ENCODE measurements around the gene CNKSR1.

CNKSR1 gene

GRCh38 chr1:26177182-26177684 is at the start of gene CNKSR1:
Gene CNKSR1 (plus strand): TSS chr1:26177491. CDS start chr1:26177548, 57 bp downstream.
- H3K27ac ChIP-seq, result peak within 1 kb of the TSS in 16 of 21 experiments; percentile 22 to 78 (median 64)
- H3K4me3 ChIP-seq, result peak within 1 kb of the TSS in 5 of 7 experiments; percentile 14 to 44 (median 26)

DNA sequence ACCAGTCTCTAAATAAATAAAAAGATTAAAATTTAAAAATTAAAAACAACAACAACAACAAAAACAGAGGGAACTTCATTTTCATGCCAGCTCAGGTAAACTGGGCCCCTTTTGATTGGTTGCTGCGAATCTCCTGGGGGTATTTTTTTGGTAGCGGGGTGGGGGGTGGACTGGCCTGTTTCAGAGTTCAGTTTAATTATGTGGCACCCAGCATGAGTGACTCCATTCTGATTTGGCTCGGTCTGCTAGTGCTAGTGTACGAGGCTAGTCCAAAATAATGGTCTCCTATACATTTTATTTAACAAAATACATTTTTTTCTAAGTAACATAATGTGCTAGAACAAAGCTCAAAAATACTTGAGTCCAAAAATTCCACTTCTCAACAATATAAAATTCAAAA is 47.5 kb upstream of the CNKSR1 start:
- Histone ChIP-seq H3K27ac (no peak overlapping the region), H3K4me3 (no peak overlapping the region)

DNA sequence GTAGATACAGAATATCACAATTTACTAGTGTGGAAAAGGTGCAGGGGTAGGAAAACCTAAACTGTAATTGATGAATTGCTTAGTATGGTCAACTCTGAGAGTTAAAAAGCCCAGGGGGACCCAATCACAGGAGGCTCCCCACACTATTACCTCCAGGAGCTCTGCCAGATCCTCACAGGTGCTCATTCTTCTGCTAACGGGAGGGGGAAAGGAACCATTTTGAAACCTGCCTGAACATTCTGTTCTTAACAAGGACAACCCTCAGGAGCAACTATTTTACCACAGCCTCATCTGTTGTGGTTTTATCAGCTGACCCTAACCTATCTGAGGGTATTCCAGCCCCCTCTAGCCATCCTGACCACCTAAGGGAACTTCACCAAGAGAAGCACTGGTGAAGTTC is 46.6 kb upstream of the CNKSR1 start:
- Histone ChIP-seq H3K4me3 (no peak overlapping the region), H3K27ac (no peak overlapping the region)

- Histone ChIP-seq H3K27ac (no peak overlapping the region), H3K4me3 (no peak overlapping the region)
These were observed 45.0 kb upstream of the CNKSR1 start for GRCh38 chr1:26132128-26132833.

GRCh38 chr1:26132834-26133167 is 44.5 kb upstream of the CNKSR1 start:
- no peak overlapping the region for H3K27ac ChIP-seq

DNA sequence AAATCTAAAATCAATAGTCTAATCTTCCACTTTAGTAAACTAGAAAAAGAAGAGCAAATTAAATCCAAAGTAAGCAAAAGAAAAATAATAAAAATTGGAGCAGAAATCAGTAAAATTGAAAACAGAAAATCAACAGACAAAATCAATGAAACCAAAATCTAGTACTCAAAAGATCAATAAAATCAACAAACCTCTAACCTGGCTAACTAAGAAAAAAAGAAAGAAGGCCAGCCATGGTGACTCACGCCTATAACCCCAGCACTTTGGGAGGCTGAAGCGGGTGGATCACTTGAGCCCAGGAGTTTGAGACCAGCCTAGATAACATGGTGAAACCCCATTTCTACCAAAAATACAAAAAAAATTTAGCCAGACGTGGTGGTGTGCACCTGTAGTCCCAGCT is 42.8 kb upstream of the CNKSR1 start:
- H3K27ac ChIP-seq, result no peak overlapping the region
- no peak overlapping the region for H3K4me3 ChIP-seq

More at GRCh38 chr1:26132834-26133167, 44.5 kb upstream of the CNKSR1 start:
- no peak overlapping the region for H3K4me3 ChIP-seq

DNA sequence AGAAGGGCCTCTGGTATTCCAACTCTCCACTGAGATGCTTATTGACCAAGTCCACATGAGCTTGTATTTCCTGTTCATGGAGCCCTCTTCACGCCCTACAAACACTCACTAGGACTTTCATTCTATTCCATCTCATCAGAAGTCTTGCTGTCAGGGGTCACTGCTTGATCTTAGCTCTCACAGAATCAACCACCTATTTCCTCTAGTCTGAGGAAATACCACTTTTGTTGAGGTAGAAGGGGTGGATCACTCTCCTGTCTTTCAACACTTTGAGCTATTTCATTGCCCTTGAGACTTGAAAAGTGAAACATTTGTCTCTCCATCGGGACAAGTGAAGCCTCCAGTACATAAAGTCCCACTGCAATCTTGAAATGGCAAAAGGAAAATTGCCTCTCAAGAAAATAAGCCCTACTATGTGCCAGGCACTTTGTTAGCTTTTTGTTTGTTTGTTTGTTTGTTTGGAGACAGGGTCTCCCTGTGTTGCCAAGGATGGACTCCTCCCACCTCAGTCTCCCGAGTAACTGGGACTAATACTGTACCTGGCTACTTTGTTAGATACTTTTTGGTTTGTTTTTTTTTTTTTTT is 38.2 kb upstream of the CNKSR1 start:
- H3K27ac ChIP-seq, result no peak overlapping the region
- H3K4me3 ChIP-seq, result no peak overlapping the region

GRCh38 chr1:26142159-26142558 is 35.1 kb upstream of the CNKSR1 start:
- Histone ChIP-seq H3K4me3 (no peak overlapping the region), H3K27ac (no peak overlapping the region)

GRCh38 chr1:26145041-26145959 is 32.0 kb upstream of the CNKSR1 start:
- no peak overlapping the region for H3K4me3 ChIP-seq

DNA sequence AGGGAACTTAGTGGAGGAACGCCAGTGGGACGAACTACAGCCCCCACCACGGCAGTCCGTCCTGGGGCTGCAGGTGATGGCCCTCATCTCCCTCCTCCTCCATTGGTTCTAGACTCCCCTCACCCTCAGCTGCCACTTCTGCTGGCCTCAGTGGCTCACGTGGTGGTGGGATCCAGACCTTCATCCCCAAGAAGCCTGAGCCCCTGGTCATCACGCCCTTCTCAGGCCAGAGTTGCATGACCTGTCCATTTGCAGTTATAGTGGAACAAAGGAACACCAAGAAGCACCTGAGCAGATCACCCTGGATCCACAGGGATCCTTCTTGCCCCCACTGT is 31.4 kb upstream of the CNKSR1 start:
- no peak overlapping the region for H3K4me3 ChIP-seq
- H3K27ac ChIP-seq, result no peak overlapping the region

More at GRCh38 chr1:26145041-26145959, 32.0 kb upstream of the CNKSR1 start:
- H3K27ac ChIP-seq, result no peak overlapping the region

- H3K27ac ChIP-seq, result no peak overlapping the region
- H3K4me3 ChIP-seq, result no peak overlapping the region
These were observed 28.4 kb upstream of the CNKSR1 start for GRCh38 chr1:26148887-26149286.

DNA sequence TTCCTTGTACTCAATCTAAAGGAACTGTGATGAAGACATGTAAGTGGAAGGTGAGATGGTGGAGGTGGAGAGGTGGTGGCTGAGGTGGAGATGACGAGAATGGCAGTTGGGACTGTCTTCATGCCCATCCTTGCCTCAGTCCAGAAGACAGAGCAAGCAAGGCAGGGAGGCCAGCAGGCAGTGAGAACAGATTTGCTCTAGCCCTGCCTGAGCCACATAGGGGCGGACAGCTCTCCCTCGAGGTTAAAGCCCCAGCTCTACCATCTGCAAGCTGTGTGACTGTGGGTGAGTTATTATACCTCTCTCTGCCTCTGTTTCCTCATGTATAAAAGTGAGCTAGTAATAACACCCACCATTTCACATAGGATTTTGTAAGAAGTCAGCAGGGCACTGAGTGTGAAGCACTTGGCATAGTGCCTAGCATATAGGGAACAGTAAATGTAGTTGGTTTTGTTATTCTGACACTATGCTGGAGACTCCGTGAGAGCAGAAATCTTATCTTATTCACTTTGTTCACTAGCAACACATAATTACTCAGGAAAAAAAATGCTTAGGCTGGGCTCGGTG is 23.2 kb upstream of the CNKSR1 start:
- Histone ChIP-seq H3K27ac (no peak overlapping the region), H3K4me3 (no peak overlapping the region)

DNA sequence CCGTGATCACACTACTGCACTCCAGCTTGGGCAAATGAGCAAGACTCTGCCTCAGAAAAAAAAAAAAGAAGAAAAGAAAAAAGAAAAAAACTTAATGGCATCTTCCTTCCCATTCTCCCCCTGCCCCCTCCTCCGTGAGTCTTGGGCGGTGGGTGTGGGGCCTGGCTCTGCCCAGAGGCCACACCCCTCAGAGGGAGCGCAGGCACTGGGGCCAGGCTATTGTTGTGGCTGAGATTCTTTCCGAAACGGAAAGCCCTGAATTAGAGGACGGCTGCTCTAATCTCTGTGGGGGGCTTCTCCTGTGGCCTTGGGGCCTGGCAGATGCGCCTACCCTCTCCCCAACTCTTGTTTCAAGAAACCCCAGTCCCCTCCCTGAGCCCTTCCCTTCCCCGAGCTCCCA is 22.5 kb upstream of the CNKSR1 start:
- H3K27ac ChIP-seq, result peak overlapping the region in 7 of 21 experiments; percentile 6 to 67 (median 34)

GRCh38 chr1:26155370-26156284 is 21.7 kb upstream of the CNKSR1 start:
- Histone ChIP-seq H3K27ac (peak overlapping the region in 12 of 21 experiments; percentile 6 to 67 (median 48)), H3K4me3 (peak overlapping the region in 2 of 7 experiments; percentile 1 to 15)

More for the DNA sequence above, 22.5 kb upstream of the CNKSR1 start:
- H3K4me3 ChIP-seq, result no peak overlapping the region

DNA sequence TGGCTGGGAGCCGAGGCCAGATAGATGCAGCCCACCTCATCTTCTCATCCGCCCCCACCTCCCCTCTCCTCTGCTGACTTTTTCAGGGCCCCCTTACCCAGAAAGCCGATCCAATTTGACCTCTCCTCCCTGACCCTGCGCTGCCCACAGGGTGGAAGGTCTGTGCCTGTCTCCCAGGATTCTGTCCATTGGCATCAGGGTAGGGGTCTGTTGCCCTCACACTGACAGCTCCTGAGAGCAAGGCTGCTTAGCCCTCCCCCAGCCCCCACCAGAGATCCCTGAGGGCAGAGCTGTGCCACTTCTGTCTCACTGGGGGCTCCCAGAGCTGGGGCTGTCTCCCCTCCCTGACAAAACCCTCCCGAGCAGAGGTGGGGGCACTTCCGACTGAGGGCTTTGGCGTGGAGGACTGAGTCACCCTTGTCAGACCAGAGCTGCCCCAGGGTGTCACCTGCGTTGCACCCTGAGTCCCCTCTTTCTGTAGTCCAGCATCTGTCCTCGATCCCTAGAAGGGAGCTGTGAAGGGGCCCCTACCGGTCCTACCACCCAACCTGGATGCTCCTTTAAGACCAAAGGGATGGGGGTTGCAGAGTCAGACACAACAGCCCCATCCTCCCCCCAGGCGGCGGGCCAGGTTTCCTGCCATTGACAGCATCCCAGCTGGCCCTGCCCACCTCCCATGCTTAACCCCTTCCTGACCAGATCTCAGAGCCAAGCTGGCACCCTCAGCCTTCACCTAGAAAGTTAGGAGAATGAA is 20.8 kb upstream of the CNKSR1 start:
- Histone ChIP-seq H3K27ac (peak overlapping the region in 11 of 21 experiments; percentile 12 to 70 (median 51)), H3K4me3 (peak overlapping the region in 2 of 7 experiments; percentile 1 to 15)

DNA sequence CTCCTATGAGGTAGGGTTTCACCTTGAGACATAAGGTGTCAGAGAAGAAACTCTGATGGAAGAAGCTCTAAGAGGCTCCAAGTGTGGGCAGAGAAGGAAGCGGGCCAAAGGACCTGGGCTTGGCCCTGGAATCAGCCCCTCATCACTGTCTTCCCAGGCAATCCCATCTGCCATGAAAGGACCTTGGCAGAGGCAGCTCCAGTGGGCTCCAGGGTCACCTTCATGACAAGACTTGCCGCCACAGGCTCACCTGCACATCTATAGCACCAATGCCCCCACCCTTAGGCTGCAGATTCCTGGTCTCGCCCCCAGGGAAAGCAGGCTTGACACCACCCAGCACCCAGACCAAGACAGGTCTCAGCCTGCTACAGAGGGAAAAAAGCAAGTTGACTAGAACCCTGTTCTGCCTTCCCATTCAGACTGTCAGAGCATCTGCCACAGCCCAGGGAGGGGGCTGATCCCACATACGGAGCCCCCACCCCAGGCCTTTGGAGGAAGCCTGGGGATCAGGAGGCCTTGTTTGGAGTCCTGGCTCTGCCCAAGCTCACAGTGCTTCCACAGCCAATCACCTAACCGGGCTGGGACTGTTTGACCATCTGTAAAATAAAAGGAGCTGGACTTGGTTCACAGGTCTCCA is 18.9 kb upstream of the CNKSR1 start:
- peak overlapping the region in 8 of 21 experiments; percentile 3 to 69 (median 46) for H3K27ac ChIP-seq
- no peak overlapping the region for H3K4me3 ChIP-seq

GRCh38 chr1:26158908-26159742 is 18.2 kb upstream of the CNKSR1 start, which contains the start of gene FAM110D:
Gene FAM110D (plus strand): TSS chr1:26159079. CDS start chr1:26161292, 2,213 bp downstream.
- Histone ChIP-seq H3K4me3 (peak within 1 kb of the TSS in 6 of 7 experiments; percentile 3 to 47 (median 18)), H3K27ac (peak within 1 kb of the TSS in 14 of 21 experiments; percentile 3 to 69 (median 47))

Measured in skin epidermis (tissue), 12 donors.